Fibroblast of gingiva (primary cell): ENCODE data around the gene MRPL39.

Experiments
- DNase-seq: peaks from one replicate; pipeline ENCODE4 v3.0.0-alpha.2; 2011; ENCODE audit warnings: low read depth

Gene MRPL39

DNA sequence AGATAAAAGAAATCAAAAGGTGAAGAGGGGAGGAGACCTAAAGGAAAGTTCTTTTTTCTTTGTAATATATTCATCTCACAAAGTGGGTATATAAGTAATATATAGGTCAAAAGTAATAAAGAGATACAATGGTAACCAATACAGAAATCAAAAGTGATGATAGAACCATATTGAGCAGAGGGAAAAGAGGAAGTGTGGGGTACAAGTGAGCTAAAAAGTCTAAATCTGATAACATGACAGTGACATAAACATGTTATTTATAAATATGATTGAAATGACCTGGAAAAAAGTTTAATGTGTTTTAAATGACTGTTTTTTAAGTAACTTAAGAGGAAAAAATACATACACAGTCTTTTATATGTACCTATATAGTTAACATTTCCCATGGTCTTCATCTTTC is 70.5 kb downstream of the MRPL39 start:
- DNase-seq = no peak

DNA sequence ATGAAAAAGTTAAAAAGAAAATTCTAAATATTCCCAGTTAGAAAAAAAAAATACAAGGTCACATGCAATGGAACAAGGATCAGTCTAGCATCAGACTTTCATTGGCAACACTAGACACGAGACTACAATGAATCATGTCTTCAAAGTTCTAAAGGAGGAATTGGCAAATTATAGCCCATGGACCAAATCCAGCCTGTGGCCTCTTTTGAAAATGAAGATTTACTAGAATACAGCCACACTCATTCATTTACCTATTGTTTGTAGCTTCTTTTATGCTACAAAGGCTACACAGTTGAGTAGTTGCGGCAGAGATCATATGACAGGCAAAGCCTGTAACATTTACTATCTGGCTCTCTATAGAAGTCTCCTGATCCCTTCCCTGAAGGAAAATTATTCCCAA is 71.4 kb downstream of the MRPL39 start:
- no peak for DNase-seq
